ENCODE results near the gene PURA.

Gene PURA

GRCh38 chr5:140143521-140144258, 29.8 kb downstream of the PURA start:
- Mint-ChIP-seq H3K4me3 (no peak overlapping the region), H3K27me3 (ENCODE audit: low read depth, poor library complexity) (peaks cover 77% of the 10 kb centered on the region)
- no peak for DNase-seq

GRCh38 chr5:140145256-140145655, 31.3 kb downstream of the PURA start:
- no peak for DNase-seq
- peak overlapping the region; percentile 70 for H3K4me3 Mint-ChIP-seq
- H3K27ac Mint-ChIP-seq, result no peak overlapping the region
- TF ChIP-seq CTCF (IDR thresholded peaks at IDR 0.05), result no peak
- peaks cover 73% of the 10 kb centered on the region for H3K27me3 Mint-ChIP-seq (ENCODE audit: low read depth, poor library complexity)
- no peaks in the 10 kb centered on the region for H3K36me3 Mint-ChIP-seq (ENCODE audit: low read depth)
- H3K9me3 Mint-ChIP-seq, result no peaks in the 10 kb centered on the region
- peaks cover 12% of the 10 kb centered on the region for H3K4me1 Mint-ChIP-seq

More at GRCh38 chr5:140143521-140144258, 29.8 kb downstream of the PURA start:
- TF ChIP-seq CTCF (IDR thresholded peaks at IDR 0.05), result no peak
- H3K4me1 Mint-ChIP-seq, result peaks cover 12% of the 10 kb centered on the region
- H3K36me3 Mint-ChIP-seq (ENCODE audit: low read depth), result no peaks in the 10 kb centered on the region
- H3K27ac Mint-ChIP-seq, result no peak overlapping the region
- H3K9me3 Mint-ChIP-seq, result no peaks in the 10 kb centered on the region

- Mint-ChIP-seq H3K4me1 (peaks cover 12% of the 10 kb centered on the region), H3K4me3 (peak overlapping the region; percentile 69), H3K9me3 (no peaks in the 10 kb centered on the region), H3K27ac (no peak overlapping the region), H3K27me3 (ENCODE audit: low read depth, poor library complexity) (peaks cover 73% of the 10 kb centered on the region), H3K36me3 (ENCODE audit: low read depth) (no peaks in the 10 kb centered on the region)
- TF ChIP-seq CTCF (IDR thresholded peaks at IDR 0.05), result peak; percentile 63
- DNase-seq, result peak; percentile 86
Measured at GRCh38 chr5:140145818-140146522, 32.1 kb downstream of the PURA start.

GRCh38 chr5:140146523-140146842, 32.6 kb downstream of the PURA start:
- peaks cover 74% of the 10 kb centered on the region for H3K27me3 Mint-ChIP-seq (ENCODE audit: low read depth, poor library complexity)
- no peaks in the 10 kb centered on the region for H3K9me3 Mint-ChIP-seq
- no peaks in the 10 kb centered on the region for H3K36me3 Mint-ChIP-seq (ENCODE audit: low read depth)
- no peak for TF ChIP-seq CTCF (IDR thresholded peaks at IDR 0.05)
- H3K4me3 Mint-ChIP-seq, result peak overlapping the region; percentile 64
- H3K4me1 Mint-ChIP-seq, result peaks cover 12% of the 10 kb centered on the region
- DNase-seq, result no peak
- no peak overlapping the region for H3K27ac Mint-ChIP-seq

- Mint-ChIP-seq H3K27me3 (ENCODE audit: low read depth, poor library complexity) (peaks cover 81% of the 10 kb centered on the region), H3K36me3 (ENCODE audit: low read depth) (no peaks in the 10 kb centered on the region), H3K4me1 (peaks cover 12% of the 10 kb centered on the region), H3K27ac (no peak overlapping the region), H3K9me3 (no peaks in the 10 kb centered on the region), H3K4me3 (no peak overlapping the region)
- TF ChIP-seq CTCF (IDR thresholded peaks at IDR 0.05), result no peak
- no peak for DNase-seq
Measured at GRCh38 chr5:140147460-140147859, 33.6 kb downstream of the PURA start.
